NCI-H748 (cell line): Measurements from ENCODE around the gene RELB.

ENCODE experiments used
- DNase-seq: peaks from one replicate; lab custom pipeline; 2025; ENCODE audit not compliant: unreplicated experiment; lab: John Stamatoyannopoulos, UW

RELB gene

DNA sequence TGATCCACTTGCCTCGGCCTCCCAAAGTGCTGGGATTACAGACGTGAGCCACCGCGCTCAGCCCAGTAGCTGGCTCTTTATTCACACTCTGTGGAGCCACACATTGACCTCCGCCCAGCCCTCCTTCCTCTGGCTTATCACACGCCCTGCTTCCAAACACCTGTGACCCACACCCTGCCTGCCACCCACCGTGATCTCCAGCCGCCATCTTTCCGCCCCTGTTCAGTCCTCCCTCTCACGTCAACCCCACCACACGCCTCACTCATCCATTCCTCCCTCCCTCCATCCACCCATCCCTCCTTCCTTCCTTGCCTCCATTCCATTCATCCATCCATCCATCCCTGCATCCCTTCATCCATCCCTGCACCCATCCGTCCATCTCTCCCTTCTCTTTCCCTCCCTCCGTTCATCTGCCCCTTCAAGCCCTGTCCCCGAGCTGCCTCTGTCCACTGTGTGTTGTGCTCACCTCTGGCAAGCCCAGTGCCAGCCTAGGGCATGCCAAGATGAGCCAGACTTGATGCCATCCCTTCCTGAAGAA lies 57.4 kb downstream of the RELB start:
- no peak for DNase-seq

DNA sequence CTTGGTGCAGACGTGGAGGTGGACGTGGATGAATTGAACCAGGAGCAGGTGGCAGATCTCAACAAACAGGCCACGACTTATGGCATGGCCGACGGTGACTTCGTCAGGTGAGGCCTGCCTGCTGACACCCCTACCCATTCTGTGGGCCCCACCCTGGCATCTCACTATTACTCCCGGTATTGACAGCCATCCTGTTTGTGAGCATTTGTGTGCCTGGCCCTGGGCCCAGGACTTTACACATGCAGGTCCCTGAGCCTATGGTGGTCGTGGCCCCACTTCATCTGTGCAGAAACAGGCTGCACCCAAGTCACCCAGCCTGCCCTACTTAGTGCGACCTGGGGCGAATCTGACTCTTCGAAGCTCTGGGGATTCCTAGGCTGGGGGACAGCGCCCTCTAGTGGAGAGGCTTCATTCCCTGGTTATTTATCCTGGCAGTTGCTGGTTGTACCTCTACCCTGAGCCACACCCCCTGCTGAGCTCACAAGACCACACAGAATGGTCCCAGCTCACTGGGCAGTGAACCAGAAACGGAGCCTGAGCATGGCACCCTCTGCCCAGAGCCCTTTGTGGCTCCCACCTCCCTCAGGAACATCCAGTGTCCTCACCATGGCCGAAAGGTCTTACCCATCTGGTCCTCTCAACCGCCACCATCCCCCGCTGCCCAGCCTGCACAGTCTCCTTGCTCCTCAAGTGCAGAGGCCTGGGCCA lies 58.1 kb downstream of the RELB start:
- peak; percentile 64 for DNase-seq

DNA sequence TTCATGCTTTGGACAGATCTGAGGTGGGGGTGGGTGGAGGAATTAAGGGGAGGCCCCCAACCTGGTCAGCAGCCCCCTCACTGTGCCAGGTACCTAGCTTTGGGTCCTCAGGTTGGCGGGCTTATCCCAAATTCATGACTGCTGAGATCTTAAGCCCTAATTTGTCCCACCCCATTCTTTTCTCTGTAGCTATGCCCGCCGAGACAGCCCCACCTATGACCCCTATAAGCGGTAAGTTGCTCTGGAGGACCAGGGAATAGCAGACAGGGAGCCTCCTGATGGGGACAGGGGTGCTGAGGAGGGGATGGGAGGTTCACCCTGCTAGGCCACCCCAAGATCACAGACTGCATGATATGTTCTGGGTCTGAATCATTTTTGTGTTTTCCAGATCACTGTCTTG lies 60.7 kb downstream of the RELB start:
- no peak for DNase-seq

DNA sequence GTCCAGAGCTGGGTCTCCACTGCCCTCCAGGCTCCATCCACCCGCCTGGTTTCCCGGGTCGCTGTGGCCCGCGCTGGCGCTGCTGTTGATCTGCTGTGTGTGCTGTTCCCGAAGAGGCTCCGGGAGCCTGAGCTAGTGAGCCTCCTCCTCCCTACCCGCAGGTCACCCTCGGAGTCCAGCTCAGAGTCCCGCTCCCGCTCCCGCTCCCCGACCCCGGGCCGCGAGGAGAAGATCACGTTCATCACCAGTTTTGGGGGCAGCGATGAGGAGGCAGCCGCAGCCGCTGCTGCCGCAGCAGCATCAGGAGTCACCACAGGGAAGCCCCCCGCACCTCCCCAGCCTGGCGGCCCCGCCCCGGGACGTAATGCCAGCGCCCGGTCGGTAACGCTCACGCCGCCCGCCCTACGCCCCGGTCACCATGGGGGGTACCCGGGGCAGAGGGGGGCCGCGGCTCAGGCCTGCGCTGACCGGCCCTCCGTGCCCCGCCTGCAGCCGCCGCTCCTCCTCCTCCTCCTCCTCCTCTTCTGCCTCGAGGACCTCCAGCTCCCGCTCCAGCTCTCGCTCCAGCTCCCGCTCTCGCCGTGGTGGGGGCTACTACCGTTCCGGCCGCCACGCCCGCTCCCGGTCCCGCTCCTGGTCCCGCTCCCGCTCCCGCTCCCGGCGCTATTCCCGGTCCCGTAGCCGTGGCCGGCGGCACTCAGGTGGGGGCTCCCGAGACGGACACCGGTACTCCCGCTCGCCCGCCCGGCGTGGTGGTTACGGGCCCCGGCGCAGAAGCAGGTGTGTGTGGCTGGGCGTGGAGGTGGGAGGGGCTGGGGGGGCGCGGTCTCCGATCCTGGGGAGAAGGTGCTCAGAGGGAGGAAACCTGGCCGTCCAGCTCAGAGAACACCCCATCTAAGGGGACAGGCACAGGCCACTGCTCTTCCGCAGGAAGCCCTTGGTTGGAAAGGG lies 62.9 kb downstream of the RELB start:
- no peak for DNase-seq

DNA sequence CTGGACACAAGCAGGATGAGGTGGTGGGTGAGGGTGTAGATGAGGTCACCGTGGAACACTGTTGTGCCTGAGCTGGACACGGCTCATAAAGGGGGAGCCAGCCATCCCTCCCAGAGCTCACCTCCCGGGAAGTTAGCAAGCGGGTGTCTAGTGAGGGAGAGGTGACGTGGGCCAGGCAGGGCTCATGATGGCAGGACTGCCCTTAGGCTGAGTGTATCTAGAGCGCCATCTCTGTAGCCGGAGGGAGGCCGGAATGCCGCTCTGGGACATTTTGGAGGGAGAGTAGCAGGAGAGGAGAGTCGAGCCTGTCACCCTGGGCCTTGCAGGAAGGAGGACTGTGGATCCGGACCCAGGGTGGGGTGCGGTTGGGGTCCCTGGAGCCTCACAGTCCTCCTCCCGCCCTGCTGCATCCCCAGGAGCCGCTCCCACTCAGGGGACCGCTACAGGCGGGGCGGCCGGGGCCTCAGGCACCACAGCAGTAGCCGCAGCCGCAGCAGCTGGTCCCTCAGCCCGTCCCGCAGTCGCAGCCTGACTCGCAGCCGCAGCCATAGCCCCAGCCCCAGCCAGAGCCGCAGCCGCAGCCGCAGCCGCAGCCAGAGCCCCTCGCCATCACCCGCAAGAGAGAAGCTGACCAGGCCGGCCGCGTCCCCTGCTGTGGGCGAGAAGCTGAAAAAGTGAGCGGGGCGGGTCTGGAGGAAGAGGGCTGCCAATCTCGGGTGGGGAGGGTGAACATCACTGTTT lies 65.8 kb downstream of the RELB start:
- no peak for DNase-seq

DNA sequence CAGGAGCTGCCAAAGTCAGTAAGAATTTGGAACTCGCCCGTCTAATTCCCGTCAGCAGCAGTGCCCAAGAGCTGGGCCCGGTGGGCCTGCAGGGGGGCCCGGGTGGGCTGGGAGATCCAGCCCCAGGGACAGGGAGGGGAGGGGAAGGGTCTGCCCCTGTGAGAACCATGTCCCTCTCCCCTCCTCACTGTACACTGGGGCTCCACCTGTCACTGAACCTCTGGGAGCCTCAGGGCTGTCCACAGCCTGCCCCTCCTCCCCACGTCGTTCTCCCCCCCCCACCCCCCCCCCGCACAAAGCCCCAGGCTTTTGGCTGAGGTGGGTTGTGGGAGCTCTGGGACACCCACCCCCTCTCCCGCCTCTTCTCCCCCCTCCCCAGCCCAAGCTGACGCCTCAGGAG lies 66.8 kb downstream of the RELB start:
- no peak for DNase-seq

DNA sequence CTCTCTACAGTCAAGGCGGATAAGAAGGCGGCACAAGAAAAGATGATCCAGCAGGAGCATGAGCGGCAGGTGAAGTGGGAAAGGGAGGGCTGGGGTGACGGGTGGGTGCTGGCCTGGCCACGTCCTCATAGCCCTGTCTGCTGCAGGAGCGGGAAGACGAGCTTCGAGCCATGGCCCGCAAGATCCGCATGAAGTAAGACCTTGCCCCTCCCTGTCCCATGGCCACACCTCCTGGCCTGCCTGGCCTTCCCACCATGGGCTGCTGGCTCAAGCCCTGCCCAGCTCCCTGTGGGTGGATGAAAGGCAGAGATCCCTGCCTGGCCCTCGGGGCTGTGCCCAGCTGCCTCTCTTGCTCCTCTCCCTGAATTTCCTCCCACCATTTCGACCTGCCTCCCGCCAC lies 67.8 kb downstream of the RELB start:
- DNase-seq, result no peak

DNA sequence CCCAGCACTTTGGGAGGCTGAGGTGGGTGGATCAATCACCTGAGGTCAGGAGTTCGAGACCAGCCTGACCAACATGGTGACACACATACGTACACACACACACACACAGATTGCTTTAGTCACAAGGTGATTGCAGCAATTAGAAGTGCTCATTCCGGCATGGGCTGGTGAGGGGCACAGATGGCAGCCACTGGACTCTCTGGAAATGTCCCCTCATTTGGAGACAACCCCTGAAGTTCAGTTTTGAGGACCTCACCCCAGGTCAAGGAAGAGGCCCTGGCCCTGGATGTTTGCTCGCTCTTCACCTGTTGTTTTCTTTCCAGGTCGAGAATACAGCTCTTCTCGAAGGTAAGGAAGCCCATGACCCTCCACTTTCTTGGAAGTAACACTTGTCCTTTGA lies 69.0 kb downstream of the RELB start:
- no peak for DNase-seq

DNA sequence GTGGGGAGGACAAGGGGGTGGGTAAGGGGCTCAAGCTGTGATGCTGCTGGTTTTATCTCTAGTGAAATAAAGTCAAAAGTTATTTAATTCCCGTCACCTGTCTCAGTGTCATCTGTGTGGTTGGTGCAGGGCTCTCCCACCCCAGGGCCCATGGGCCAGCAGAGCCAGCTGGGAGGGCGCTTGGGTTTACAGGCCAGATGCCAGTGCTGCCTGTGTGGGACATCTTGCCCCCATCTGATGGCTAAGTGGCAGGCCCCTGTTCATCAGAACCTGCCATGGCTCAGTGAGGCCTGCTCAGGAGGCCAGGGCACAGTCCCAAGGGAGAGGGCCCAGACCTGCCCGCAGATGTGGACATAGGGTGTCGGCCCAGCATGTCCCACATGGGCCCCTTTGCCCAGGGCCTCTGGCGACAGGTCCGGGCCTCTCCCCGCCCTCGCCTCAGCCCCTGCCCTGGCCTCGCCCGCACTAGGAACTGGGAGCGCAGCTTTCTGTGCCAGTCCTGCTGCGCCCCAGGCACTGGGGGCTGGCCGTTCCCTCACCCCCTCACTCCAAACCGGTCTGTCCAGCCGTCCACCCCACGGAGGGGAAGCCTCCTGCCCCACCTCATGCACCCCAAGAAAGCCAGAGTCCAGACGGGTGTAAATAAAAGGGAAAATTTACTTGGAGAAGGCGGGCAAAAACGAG lies 69.7 kb downstream of the RELB start:
- no peak for DNase-seq

DNA sequence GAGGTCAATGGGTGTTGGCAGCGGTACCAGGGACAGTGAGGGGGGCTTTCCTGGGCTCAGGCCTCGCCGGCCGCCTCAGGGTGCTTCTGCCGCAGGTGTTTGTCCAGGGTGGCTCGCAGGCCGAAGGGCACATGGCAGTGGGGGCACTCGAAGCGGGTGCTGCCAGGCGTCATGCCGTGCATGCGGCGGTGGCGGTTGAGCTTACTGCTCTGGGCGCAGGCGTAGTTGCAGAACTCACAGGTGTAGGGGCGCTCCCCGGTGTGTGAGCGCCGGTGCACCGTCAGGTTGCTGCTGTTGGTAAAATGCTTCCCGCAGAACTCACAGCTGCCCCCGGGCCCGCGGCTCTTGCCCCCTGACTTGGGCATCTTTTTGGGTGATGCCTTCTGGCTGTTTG lies 70.3 kb downstream of the RELB start:
- DNase-seq, result no peak

DNA sequence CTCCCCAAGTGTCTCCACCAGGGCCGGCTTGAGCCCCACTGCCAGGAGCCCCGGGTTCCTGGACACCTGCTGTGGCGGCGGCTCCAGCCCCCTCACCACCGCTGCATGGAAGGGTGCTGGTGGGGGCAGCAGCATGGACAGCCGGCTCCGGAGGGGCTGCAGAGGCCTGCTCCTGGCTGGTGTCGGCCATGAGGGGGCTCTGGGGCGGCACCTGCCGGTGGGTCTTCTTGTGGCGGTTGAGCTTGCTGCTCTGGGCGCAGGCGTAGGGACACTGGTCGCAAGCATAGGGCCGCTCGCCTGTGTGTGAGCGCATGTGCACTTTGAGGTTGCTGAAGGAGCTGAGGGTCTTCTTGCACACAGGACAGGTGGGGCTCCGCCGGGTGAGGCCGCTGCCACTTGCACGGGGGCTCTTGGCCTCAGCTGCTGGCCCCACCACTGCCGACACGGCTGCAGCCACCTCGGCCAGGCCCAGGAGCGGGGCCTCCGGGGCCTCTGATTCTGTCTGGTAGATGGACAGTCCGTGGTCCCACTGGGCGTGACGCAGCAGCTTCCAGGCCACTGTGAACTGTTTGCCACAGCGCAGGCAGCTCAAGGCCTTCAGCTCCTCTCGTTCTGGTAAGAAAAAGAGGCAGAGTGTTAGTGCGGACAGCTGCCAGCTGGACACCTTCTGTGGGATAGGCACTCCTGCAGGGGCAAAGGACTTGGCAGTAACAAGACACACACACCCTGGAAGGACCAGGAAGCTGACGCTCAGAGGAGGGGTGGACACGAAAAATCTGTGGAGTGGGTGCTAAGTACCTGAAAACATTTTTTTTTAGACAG lies 70.9 kb downstream of the RELB start:
- no peak for DNase-seq

DNA sequence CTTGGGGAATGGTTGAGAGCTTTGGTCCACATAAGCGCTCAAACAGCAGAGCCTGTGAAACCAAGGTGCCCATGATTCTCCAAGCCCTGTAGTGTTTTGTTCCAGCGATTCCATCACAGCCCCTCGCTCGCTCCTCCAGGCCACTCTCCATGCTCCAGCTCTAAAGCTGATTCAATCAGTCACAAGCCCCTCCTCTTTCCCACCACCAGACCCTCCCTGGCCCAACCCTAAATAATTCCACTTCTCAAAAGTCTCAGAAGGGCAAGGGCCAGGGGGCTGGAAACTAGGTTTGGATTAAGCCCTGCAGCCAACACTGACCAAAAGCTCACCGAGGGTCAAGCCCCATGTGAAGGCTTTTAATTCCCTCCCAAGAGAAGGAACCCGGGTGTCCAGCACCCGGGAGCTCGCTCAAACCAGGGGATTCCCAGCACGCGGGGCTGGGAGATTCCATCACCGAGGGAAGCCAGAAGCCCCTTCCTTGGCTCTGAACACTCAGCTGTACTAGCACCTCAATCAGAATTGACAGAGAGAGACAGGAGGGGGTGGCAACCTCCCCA lies 73.6 kb downstream of the RELB start:
- no peak for DNase-seq

DNA sequence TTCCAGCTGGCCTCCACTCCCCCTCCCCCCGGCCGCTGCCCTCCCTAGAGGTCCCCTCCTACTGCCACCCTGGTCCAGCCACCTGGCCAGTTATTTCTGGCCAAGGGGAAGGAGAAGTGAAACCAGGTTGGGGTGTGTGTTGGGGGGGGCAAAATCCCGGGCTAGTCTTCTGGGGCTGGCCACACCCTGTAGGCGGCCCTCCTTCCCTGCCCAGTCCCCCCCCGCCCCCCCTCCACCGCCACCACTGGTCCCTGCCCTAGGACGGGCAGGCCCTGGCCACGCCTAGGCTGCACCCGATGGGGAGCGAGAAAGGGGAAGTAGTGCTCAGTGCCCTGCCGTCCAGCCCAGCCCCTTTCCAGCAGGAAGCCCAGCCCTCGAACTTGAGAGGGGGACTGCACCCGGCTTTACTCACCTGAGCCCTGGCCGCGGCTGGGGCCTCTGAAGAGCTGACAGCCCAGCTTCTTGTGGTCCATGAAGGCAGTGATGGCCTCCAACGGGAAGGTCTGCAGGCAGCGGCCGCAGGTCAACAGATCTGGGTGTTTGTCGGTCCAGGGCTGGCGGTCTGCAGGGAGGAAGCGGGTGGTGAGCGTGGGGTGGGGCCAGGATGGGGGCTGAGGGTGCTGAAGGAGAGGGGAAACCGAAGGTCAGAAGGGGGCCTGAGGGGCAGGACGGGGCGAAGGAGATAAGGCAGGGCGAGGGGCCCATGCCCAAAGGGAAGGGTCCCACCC lies 74.2 kb downstream of the RELB start:
- peak; percentile 83 for DNase-seq

DNA sequence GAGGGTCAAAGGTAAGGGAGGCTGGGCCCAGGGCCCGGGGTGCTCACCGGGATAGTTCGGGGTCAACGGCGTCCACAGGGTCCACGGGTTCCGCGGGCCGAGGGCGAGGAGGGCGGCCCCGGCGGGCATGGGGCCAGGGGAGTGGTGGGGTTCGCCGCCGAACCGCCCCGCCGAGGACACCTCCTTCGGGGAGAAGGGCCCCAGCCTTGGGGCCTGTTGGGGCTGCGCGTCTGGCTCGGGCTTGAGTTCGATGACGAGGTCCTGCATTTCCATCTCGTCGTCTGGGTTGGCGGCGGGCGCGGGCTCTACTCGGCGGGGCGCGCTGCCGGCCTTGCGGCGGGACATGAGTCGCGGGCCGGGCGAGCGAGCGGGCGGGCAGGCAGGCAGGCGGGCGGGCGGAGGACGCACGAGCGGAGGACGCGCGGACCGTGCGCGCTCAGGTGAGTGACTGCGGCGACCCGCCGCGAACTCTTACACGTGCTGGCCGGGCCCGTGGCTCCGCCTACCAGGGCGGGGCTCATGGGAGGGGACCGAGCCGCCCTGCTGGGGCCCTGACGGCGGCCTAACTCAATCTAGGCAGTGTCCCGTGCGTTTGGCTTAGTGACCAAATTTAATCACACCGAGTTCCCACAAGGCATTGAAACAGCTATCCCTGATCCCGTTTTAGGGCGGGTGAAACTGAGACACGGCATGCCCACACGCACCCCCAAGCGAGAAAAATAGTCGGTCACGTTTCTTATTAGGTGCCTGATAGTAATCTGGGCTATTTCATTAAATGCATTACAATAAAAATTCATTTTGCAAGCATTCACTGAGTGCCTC lies 75.0 kb downstream of the RELB start, which contains the start of gene ZNF296:
ZNF296 (minus strand) TSS at position 450 of the 822 bp plus-strand sequence; CDS start at position 345, 105 bp downstream.
- peak; percentile 92 for DNase-seq

DNA sequence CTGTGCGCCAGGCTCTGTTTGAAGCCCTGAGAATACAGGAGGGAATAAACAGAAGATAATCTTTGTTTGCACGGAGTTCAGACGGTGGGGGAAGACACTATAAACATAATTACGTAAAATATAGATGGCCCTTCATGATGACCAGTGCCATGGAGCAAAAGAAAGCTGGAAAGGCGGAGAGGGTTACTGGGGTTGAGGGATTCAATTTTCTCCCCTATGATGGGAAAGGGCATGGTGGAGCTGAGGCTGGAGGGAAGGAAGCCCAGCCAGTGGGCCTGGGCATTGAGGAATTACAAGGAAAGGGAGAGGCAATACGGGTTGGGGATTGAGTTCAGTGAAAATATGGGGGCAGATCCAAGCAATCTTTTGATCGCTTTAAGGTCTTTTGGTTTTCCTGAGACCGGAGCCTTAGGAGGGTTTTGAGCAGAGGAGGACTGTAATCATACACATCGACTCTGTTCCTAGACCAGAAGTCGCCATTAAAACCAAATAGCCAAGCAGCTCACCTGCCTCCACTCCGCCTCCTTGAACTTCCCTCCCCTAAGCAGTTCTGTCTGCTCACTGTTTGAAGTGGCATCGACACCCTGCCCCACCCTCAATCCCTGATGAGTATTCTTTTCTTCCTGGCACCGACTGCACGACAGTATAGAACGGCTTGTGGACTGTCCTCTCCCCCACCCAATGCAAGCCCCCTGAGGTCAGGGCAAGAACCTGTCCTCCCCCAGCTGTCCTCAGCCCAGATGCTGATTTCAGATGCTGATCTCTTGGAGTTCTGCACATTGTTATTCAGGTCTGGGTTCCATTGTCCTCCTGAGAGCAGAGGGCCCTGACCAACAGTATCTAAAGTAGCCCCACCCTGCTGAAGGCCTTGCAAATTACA lies 75.8 kb downstream of the RELB start:
- DNase-seq, result no peak

DNA sequence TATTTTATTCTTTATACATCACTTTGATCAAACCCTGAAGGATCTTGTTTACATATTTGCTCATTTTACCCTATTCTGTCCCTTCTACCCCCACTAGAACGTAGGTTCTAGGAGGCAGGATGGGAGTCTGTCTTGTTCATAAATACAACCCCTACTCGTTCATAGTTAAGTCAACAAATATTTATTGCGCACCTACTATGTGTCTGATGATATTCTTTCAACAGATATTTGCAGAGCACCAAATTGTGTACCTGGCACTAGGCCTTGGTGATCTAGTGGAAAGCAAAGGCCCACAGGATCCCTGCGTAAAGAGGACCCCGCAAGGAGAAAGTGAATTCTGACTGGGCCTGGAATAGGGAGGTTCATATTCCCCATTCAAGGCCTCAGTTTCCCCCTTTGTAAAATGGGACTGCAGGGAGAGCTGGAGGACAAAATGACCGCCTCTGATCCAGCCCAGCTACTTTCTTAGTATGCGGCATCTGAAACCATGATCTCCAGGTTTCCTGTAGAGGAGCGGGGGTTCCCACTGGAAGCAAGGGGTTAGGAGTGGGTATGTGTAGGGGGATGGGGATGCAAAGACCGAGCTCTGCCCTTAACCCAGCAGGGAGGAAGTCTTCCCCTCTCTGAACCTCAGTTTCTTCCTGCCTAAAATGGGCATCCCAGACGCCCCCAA lies 77.3 kb downstream of the RELB start:
- no peak for DNase-seq
